Measurements from ENCODE around the gene DZIP1.

- TF ChIP-seq, protein P1, sequence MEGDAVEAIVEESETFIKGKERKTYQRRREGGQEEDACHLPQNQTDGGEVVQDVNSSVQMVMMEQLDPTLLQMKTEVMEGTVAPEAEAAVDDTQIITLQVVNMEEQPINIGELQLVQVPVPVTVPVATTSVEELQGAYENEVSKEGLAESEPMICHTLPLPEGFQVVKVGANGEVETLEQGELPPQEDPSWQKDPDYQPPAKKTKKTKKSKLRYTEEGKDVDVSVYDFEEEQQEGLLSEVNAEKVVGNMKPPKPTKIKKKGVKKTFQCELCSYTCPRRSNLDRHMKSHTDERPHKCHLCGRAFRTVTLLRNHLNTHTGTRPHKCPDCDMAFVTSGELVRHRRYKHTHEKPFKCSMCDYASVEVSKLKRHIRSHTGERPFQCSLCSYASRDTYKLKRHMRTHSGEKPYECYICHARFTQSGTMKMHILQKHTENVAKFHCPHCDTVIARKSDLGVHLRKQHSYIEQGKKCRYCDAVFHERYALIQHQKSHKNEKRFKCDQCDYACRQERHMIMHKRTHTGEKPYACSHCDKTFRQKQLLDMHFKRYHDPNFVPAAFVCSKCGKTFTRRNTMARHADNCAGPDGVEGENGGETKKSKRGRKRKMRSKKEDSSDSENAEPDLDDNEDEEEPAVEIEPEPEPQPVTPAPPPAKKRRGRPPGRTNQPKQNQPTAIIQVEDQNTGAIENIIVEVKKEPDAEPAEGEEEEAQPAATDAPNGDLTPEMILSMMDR (IDR thresholded peaks at IDR 0.05) = no peak
- no peak for TF ChIP-seq ZFX (IDR thresholded peaks at IDR 0.05; ENCODE audit: borderline replicate concordance)
These were observed 55.8 kb downstream of the DZIP1 start for GRCh38 chr13:95588721-95589120.
